Measurements from ENCODE around the gene TMEM233. TPM values are rescaled to one million over a fixed set of nuclear protein-coding genes. Genes with fewer than 3 reads are reported as not detected.
A peak's percentile ranks its signal among the peaks of the same experiment; 100 is the strongest.

Gene TMEM233
- total and polyA plus RNA-seq, 9 of the 15 experiments (the other 6 are each of a cell fraction or from before 2014, with no cell fraction given) = 0.04 to 0.17 (median 0.07) TPM; not detected in 2

- TF ChIP-seq, protein P1, sequence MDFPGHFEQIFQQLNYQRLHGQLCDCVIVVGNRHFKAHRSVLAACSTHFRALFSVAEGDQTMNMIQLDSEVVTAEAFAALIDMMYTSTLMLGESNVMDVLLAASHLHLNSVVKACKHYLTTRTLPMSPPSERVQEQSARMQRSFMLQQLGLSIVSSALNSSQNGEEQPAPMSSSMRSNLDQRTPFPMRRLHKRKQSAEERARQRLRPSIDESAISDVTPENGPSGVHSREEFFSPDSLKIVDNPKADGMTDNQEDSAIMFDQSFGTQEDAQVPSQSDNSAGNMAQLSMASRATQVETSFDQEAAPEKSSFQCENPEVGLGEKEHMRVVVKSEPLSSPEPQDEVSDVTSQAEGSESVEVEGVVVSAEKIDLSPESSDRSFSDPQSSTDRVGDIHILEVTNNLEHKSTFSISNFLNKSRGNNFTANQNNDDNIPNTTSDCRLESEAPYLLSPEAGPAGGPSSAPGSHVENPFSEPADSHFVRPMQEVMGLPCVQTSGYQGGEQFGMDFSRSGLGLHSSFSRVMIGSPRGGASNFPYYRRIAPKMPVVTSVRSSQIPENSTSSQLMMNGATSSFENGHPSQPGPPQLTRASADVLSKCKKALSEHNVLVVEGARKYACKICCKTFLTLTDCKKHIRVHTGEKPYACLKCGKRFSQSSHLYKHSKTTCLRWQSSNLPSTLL (IDR thresholded peaks at IDR 0.05) = no peak
- peak; percentile 45; the same call in 1 of the 2 replicates for TF ChIP-seq CC2D1A (IDR thresholded peaks at IDR 0.05)
- TF ChIP-seq ZFP1 (CRISPR knock-in tag; IDR thresholded peaks at IDR 0.05) = no peak
- TF ChIP-seq, protein P2, sequence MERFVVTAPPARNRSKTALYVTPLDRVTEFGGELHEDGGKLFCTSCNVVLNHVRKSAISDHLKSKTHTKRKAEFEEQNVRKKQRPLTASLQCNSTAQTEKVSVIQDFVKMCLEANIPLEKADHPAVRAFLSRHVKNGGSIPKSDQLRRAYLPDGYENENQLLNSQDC (CRISPR knock-in tag; IDR thresholded peaks at IDR 0.05) = no peak
- TF ChIP-seq SOX6 (IDR thresholded peaks at IDR 0.05) = peak; percentile 88
- no peak for TF ChIP-seq PTBP1 (IDR thresholded peaks at IDR 0.05; ENCODE audit: low read depth, low read length)
- TF ChIP-seq NFRKB (IDR thresholded peaks at IDR 0.05; ENCODE audit: low read depth) = no peak
- no peak for TF ChIP-seq ILK (tag; IDR thresholded peaks at IDR 0.05; ENCODE audit: borderline replicate concordance, low read depth)
- TF ChIP-seq, protein P3, sequence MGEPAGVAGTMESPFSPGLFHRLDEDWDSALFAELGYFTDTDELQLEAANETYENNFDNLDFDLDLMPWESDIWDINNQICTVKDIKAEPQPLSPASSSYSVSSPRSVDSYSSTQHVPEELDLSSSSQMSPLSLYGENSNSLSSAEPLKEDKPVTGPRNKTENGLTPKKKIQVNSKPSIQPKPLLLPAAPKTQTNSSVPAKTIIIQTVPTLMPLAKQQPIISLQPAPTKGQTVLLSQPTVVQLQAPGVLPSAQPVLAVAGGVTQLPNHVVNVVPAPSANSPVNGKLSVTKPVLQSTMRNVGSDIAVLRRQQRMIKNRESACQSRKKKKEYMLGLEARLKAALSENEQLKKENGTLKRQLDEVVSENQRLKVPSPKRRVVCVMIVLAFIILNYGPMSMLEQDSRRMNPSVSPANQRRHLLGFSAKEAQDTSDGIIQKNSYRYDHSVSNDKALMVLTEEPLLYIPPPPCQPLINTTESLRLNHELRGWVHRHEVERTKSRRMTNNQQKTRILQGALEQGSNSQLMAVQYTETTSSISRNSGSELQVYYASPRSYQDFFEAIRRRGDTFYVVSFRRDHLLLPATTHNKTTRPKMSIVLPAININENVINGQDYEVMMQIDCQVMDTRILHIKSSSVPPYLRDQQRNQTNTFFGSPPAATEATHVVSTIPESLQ (CRISPR knock-in tag; IDR thresholded peaks at IDR 0.05) = no peak
- TF ChIP-seq NKRF (IDR thresholded peaks at IDR 0.05; ENCODE audit: borderline replicate concordance) = no peak
- TF ChIP-seq JUNB (CRISPR knock-in tag; conservative IDR thresholded peaks at IDR 0.05) = no peak
- TF ChIP-seq TARDBP (IDR thresholded peaks at IDR 0.05) = no peak
- peak; percentile 32; the same call in 1 of the 2 replicates for TF ChIP-seq POLR2AphosphoS5 (IDR thresholded peaks at IDR 0.05; ENCODE audit: control insufficient read depth, insufficient read depth, low read depth, low read length)
- TF ChIP-seq NR1H2 (CRISPR knock-in tag; IDR thresholded peaks at IDR 0.05) = no peak
- TF ChIP-seq RUNX1 (IDR thresholded peaks at IDR 0.05; ENCODE audit: low read depth) = no peak
- TF ChIP-seq SMAD3 (CRISPR knock-in tag; conservative IDR thresholded peaks at IDR 0.05) = no peak
- TF ChIP-seq, protein P4, sequence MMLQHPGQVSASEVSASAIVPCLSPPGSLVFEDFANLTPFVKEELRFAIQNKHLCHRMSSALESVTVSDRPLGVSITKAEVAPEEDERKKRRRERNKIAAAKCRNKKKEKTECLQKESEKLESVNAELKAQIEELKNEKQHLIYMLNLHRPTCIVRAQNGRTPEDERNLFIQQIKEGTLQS (IDR thresholded peaks at IDR 0.05) = no peak
- TF ChIP-seq, protein P4 (CRISPR knock-in tag; conservative IDR thresholded peaks at IDR 0.05) = no peak
- peak; percentile 89 for TF ChIP-seq MTA2 (IDR thresholded peaks at IDR 0.05; ENCODE audit: low read depth)
- TF ChIP-seq MBD1 (CRISPR knock-in tag; IDR thresholded peaks at IDR 0.05) = no peak
- TF ChIP-seq SETDB1 (IDR thresholded peaks at IDR 0.05; ENCODE audit: low read length) = no peak
- no peak for TF ChIP-seq BHLHE40 (IDR thresholded peaks at IDR 0.05; ENCODE audit: low read length)
- 0 out of 2 replicates have a peak, but pooled peaks have one; percentile 26 for TF ChIP-seq SMARCC2 (IDR thresholded peaks at IDR 0.05; ENCODE audit: low read depth)
Observed at GRCh38 chr12:119661882-119662281, 68.3 kb downstream of the TMEM233 start (continued).

All from K562 (cell line).